ENCODE results near the gene CCDC73.

- no peak for TF ChIP-seq POLR2A (IDR thresholded peaks at IDR 0.05; ENCODE audit: low read depth, low read length)
- TF ChIP-seq CTCF (conservative IDR thresholded peaks at IDR 0.05; ENCODE audit: low read depth, low read length), result no peak
- TF ChIP-seq SMC3 (IDR thresholded peaks at IDR 0.05; ENCODE audit: low read depth, low read length), result no peak
- no peak for TF ChIP-seq CHD1 (IDR thresholded peaks at IDR 0.05; ENCODE audit: low read depth, low read length)
- TF ChIP-seq USF2 (IDR thresholded peaks at IDR 0.05; ENCODE audit: low read depth, low read length), result no peak
- TF ChIP-seq CEBPB (IDR thresholded peaks at IDR 0.05; ENCODE audit: low read depth, low read length), result no peak
- no peak for TF ChIP-seq FOS (IDR thresholded peaks at IDR 0.05; ENCODE audit: low read depth, low read length)
- no peak for TF ChIP-seq BHLHE40 (IDR thresholded peaks at IDR 0.05; ENCODE audit: low read depth, low read length)
- TF ChIP-seq MAFK (IDR thresholded peaks at IDR 0.05; ENCODE audit: low read depth, low read length), result no peak
- no peak for TF ChIP-seq RAD21 (IDR thresholded peaks at IDR 0.05; ENCODE audit: low read length)
- no peak for TF ChIP-seq RFX5 (IDR thresholded peaks at IDR 0.05; ENCODE audit: low read depth, low read length)
- TF ChIP-seq MXI1 (IDR thresholded peaks at IDR 0.05; ENCODE audit: borderline replicate concordance, low read depth, low read length), result no peak
- TF ChIP-seq MAZ (IDR thresholded peaks at IDR 0.05; ENCODE audit: borderline replicate concordance, low read depth, low read length), result no peak
These were observed 123.4 kb downstream of the CCDC73 start for GRCh38 chr11:32671051-32671450.
